SU-DHL-6 (cell line): Measurements from ENCODE around the gene MORF4L2.
A peak's percentile ranks its signal among the peaks of the same experiment; 100 is the strongest.

ENCODE experiments used
- H2AFZ ChIP-seq: fragments of 200-600 bp; sonication (generic); 2 replicates; pipeline ENCODE4 v1.6.1; 2014; ENCODE audit warnings: low read depth, mild to moderate bottlenecking, moderate library complexity, mixed read lengths, antibody characterized with exemption, low read length; ENCODE audit not compliant: severe bottlenecking
- H3F3A ChIP-seq: fragments of 200-600 bp; shearing (Covaris generic); 2 replicates; pipeline ENCODE4 v1.6.0; 2016; ENCODE audit warnings: antibody characterized with exemption, mild to moderate bottlenecking; ENCODE audit not compliant: insufficient read depth
- H3K27ac ChIP-seq: fragments of 200-600 bp; sonication (generic); 2 replicates; pipeline ENCODE4 v1.5.1; 2016; ENCODE audit warnings: low read depth, mild to moderate bottlenecking, low read length, moderate library complexity, mixed read lengths
- H3K27me3 ChIP-seq: fragments of 200-600 bp; sonication (generic), shearing (Covaris generic); 2 replicates; pipeline ENCODE4 v1.6.0; 2014; ENCODE audit warnings: mild to moderate bottlenecking, low read length
- H3K36me3 ChIP-seq: fragments of 200-600 bp; sonication (generic); 2 replicates; pipeline ENCODE4 v1.6.1; 2014; ENCODE audit warnings: mild to moderate bottlenecking, low read length, mixed read lengths
- H3K4me2 ChIP-seq: fragments of 300-600, 200-600 bp; shearing (Covaris generic), sonication (generic); 2 replicates; pipeline ENCODE4 v1.6.0; 2014; ENCODE audit warnings: low read length, low read depth, mild to moderate bottlenecking; ENCODE audit not compliant: poor library complexity, severe bottlenecking
- H3K4me3 ChIP-seq: fragments of 200-600 bp; sonication (generic); 2 replicates; pipeline ENCODE4 v1.5.1; 2014; ENCODE audit warnings: antibody characterized with exemption, low read length, mild to moderate bottlenecking, mixed read lengths; ENCODE audit not compliant: insufficient read depth, poor library complexity, severe bottlenecking
- H3K79me2 ChIP-seq: fragments of 200-600 bp; sonication (generic); 2 replicates; pipeline ENCODE4 v1.6.1; 2014; ENCODE audit warnings: mild to moderate bottlenecking, low read length, moderate library complexity; ENCODE audit not compliant: insufficient read depth
- H3K9ac ChIP-seq: fragments of 200-600 bp; sonication (generic); 2 replicates; pipeline ENCODE4 v1.7.0; 2014; ENCODE audit warnings: mild to moderate bottlenecking, low read length
- H3K9me2 ChIP-seq: fragments of 200-600 bp; sonication (generic); replicated peaks from 2 replicates; pipeline ENCODE4 v1.6.1; 2014; ENCODE audit warnings: low read length; ENCODE audit not compliant: insufficient read depth
- H3K9me3 ChIP-seq: fragments of 200-600 bp; sonication (generic); 2 replicates; pipeline ENCODE4 v1.6.1; 2014; ENCODE audit warnings: low read length, mixed read lengths; ENCODE audit not compliant: insufficient read depth
- H4K20me1 ChIP-seq: fragments of 200-600 bp; sonication (generic); 2 replicates; pipeline ENCODE4 v1.6.1; 2014; ENCODE audit warnings: low read depth, mild to moderate bottlenecking, antibody characterized with exemption, low read length, moderate library complexity, mixed read lengths
- EZH2phosphoT487 ChIP-seq: fragments of 200-600 bp; sonication (generic), shearing (Covaris generic); conservative IDR thresholded peaks from 2 replicates; pipeline ENCODE4 v1.6.1; 2018; ENCODE audit warnings: mild to moderate bottlenecking, antibody characterized with exemption, low read length, moderate library complexity, mixed read lengths
- TF ChIP-seq, protein P1 (sequence below): fragments of 200-600 bp; sonication (generic); IDR thresholded peaks from one replicate; pipeline ENCODE4 v1.5.1; 2017; ENCODE audit warnings: antibody characterized with exemption, mild to moderate bottlenecking, low read length, moderate library complexity; ENCODE audit not compliant: insufficient read depth, poor library complexity, severe bottlenecking

The MORF4L2 gene

GRCh38 chrX:103687696-103688201, 1.2 kb upstream of the MORF4L2 start:
- peaks cover 11% of the 10 kb centered on the region; the same call in 1 of the 2 replicates for H3K36me3 ChIP-seq
- peak overlapping the region; percentile 57 for H2AFZ ChIP-seq
- TF ChIP-seq, protein P1, sequence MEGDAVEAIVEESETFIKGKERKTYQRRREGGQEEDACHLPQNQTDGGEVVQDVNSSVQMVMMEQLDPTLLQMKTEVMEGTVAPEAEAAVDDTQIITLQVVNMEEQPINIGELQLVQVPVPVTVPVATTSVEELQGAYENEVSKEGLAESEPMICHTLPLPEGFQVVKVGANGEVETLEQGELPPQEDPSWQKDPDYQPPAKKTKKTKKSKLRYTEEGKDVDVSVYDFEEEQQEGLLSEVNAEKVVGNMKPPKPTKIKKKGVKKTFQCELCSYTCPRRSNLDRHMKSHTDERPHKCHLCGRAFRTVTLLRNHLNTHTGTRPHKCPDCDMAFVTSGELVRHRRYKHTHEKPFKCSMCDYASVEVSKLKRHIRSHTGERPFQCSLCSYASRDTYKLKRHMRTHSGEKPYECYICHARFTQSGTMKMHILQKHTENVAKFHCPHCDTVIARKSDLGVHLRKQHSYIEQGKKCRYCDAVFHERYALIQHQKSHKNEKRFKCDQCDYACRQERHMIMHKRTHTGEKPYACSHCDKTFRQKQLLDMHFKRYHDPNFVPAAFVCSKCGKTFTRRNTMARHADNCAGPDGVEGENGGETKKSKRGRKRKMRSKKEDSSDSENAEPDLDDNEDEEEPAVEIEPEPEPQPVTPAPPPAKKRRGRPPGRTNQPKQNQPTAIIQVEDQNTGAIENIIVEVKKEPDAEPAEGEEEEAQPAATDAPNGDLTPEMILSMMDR, result peak; percentile 21
- TF ChIP-seq EZH2phosphoT487, result no peak

DNA sequence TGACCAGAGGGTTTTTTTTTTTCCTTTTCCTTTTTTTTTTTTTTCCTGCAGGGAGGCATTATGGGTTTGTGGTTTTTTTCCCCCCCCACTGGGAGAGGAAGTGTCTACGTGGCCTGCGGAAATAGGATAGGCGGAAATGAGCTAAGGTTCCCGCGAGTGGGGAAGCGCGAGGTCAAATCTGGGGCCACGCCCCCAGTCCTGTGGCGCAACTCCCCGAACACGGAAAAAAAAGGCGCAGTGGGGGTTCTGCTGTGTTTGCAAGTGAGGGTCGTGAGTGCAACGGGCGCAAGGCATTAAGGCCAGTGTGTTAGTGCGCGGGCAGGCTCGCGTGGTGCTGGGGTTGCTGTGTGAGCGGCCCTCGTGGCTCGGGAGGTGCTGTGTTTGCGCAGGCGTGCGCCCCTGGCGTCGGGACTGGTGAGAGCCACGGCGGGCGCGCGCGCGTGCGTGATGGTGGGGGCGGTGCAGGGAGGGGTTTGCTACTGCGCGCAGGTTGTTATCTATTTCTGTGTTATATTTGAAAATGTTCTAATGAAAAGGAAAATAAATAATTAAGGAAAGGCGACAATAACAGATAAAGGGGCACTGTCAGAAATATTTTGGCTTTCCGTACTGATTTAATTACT, 685 bp upstream of the MORF4L2 start:
- peak overlapping the region; percentile 90 for H3K27ac ChIP-seq
- peak overlapping the region; percentile 57 for H2AFZ ChIP-seq
- peak overlapping the region; percentile 84 for H3K9ac ChIP-seq
- peaks cover 11% of the 10 kb centered on the region; the same call in 1 of the 2 replicates for H3K36me3 ChIP-seq
- peak overlapping the region; percentile 79 for H3K4me2 ChIP-seq
- H3K9me3 ChIP-seq, result no peaks in the 10 kb centered on the region
- no peaks in the 10 kb centered on the region for H4K20me1 ChIP-seq
- TF ChIP-seq, protein P1, result no peak
- TF ChIP-seq EZH2phosphoT487, result no peak
- peak overlapping the region; percentile 64 for H3K4me3 ChIP-seq
- H3F3A ChIP-seq, result peaks cover 14% of the 10 kb centered on the region; the same call in 1 of the 2 replicates
- no peaks in the 10 kb centered on the region for H3K27me3 ChIP-seq
- no peaks in the 10 kb centered on the region for H3K9me2 ChIP-seq
- H3K79me2 ChIP-seq, result peaks cover 26% of the 10 kb centered on the region

More at GRCh38 chrX:103687696-103688201, 1.2 kb upstream of the MORF4L2 start:
- Histone ChIP-seq H3K9me3 (no peaks in the 10 kb centered on the region), H3K9me2 (no peaks in the 10 kb centered on the region), H3K27me3 (no peaks in the 10 kb centered on the region), H3K4me2 (peak overlapping the region; percentile 79), H3K79me2 (peaks cover 26% of the 10 kb centered on the region), H3K9ac (peak overlapping the region; percentile 84), H4K20me1 (no peaks in the 10 kb centered on the region), H3F3A (peaks cover 14% of the 10 kb centered on the region; the same call in 1 of the 2 replicates), H3K4me3 (peak overlapping the region; percentile 64), H3K27ac (peak overlapping the region; percentile 90)

DNA sequence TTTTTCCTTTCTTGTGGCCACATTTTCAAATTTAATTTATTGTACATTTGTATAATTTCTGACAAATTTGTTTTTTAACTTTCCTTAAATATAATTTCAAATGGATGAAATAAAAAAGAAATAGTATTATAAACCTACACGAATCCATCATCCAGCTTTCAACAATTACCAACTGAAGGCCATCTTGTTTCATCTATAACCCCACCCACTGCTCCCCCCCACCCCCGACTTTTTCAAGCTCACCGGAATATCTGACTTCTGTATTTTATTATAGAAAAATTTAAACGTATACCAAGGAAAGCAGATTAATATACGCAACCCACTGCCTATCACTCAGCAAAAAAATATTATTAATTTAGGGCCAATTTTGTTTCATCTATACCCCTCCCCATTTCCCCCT, 1.1 kb downstream of the MORF4L2 start:
- H2AFZ ChIP-seq, result no peak overlapping the region
- peak overlapping the region; percentile 84 for H3K9ac ChIP-seq
- peak overlapping the region; percentile 73 for H3K27ac ChIP-seq
- H3K9me3 ChIP-seq, result no peaks in the 10 kb centered on the region
- H3F3A ChIP-seq, result peaks cover 19% of the 10 kb centered on the region; the same call in 1 of the 2 replicates
- H3K36me3 ChIP-seq, result peaks cover 11% of the 10 kb centered on the region; the same call in 1 of the 2 replicates
- peak overlapping the region; percentile 86 for H3K4me3 ChIP-seq
- H3K9me2 ChIP-seq, result no peaks in the 10 kb centered on the region
- no peaks in the 10 kb centered on the region for H3K27me3 ChIP-seq
- H4K20me1 ChIP-seq, result no peaks in the 10 kb centered on the region
- peaks cover 26% of the 10 kb centered on the region for H3K79me2 ChIP-seq
- no peak for TF ChIP-seq EZH2phosphoT487
- TF ChIP-seq, protein P1, result no peak
- peak overlapping the region; percentile 72 for H3K4me2 ChIP-seq
